CD14-positive monocyte (primary cell): ENCODE data around the gene ITGA6. TPM values are rescaled to one million over a fixed set of nuclear protein-coding genes. Genes with fewer than 3 reads are reported as not detected.

Experiments
- DNase-seq, 3 donors: peaks; one replicate each; pipeline ENCODE4 v3.0.0-alpha.2; 2011 to 2022
- H2AFZ ChIP-seq: 2 replicates; pipeline ENCODE4 v1.6.0; 2012; ENCODE audit warnings: mild to moderate bottlenecking, low read depth, low read length, inconsistent platforms; ENCODE audit not compliant: insufficient read depth, poor library complexity, severe bottlenecking
- H3K27ac ChIP-seq, 2 donors: 1 replicate in 1 of 2; 2 replicates in 1 of 2; pipeline ENCODE4 v1.5.1; 2012 to 2013; ENCODE audit warnings: low read length in 2 of 2, control low read depth in 1 of 2, inconsistent platforms in 1 of 2, low read depth in 1 of 2, mild to moderate bottlenecking in 1 of 2
- H3K27me3 ChIP-seq, 2 donors: one replicate each; pipeline versions ENCODE4 v1.6.0 to v1.6.1; 2011 to 2013; ENCODE audit warnings: low read length in 2 of 2; ENCODE audit not compliant: control insufficient read depth in 2 of 2, insufficient read depth in 2 of 2
- H3K36me3 ChIP-seq, 2 donors: replicated peaks in 1 of 2; 1 replicate in 1 of 2; 2 replicates in 1 of 2; pipeline versions ENCODE4 v1.5.1 to v1.6.1; 2012 to 2013; ENCODE audit warnings: low read length in 2 of 2, control low read depth in 1 of 2, inconsistent platforms in 1 of 2, mild to moderate bottlenecking in 1 of 2; ENCODE audit not compliant: insufficient read depth in 2 of 2, control insufficient read depth in 1 of 2
- H3K4me1 ChIP-seq, 2 donors: 1 replicate in 1 of 2; 2 replicates in 1 of 2; pipeline versions ENCODE4 v1.5.1 to v1.6.1; 2012 to 2013; ENCODE audit warnings: low read length in 2 of 2, control low read depth in 1 of 2, inconsistent platforms in 1 of 2, mild to moderate bottlenecking in 1 of 2, moderate library complexity in 1 of 2; ENCODE audit not compliant: insufficient read depth in 2 of 2, control insufficient read depth in 1 of 2
- H3K4me2 ChIP-seq: replicated peaks from 2 replicates; pipeline ENCODE3; 2012; ENCODE audit warnings: low read length, moderate library complexity, mild to moderate bottlenecking; ENCODE audit not compliant: poor library complexity, severe bottlenecking; ENCODE audit errors: extremely low read depth
- H3K4me3 ChIP-seq, 3 experiments: fragments of 200-600 bp in 1 of 3; sonication (generic) in 1 of 3; replicated peaks in 1 of 3; 1 replicate in 2 of 3; 2 replicates in 1 of 3; pipeline ENCODE4 v1.5.1; 2011 to 2013; ENCODE audit warnings: low read length in 3 of 3, mild to moderate bottlenecking in 3 of 3, control low read depth in 2 of 3, low read depth in 2 of 3, inconsistent platforms in 1 of 3, moderate library complexity in 1 of 3
- H3K79me2 ChIP-seq: 2 replicates; pipeline ENCODE4 v1.6.0; 2012; ENCODE audit warnings: mild to moderate bottlenecking, control low read depth, inconsistent platforms, low read length, moderate library complexity; ENCODE audit not compliant: insufficient read depth
- H3K9ac ChIP-seq: 2 replicates; pipeline ENCODE4 v1.6.0; 2017; ENCODE audit warnings: low read length, mild to moderate bottlenecking; ENCODE audit not compliant: insufficient read depth, poor library complexity, severe bottlenecking
- H3K9me3 ChIP-seq, 2 donors: replicated peaks in 1 of 2; 1 replicate in 1 of 2; 2 replicates in 1 of 2; pipeline versions ENCODE4 v1.5.1 to v1.6.1; 2012 to 2013; ENCODE audit warnings: low read length in 2 of 2, control low read depth in 1 of 2; ENCODE audit not compliant: control insufficient read depth in 1 of 2, insufficient read depth in 1 of 2
- H4K20me1 ChIP-seq: 2 replicates; pipeline ENCODE4 v1.6.0; 2012; ENCODE audit warnings: mild to moderate bottlenecking, low read length, control low read depth, moderate library complexity; ENCODE audit not compliant: insufficient read depth
- H3K27ac Mint-ChIP-seq, 7 donors: one replicate each; pipeline ENCODE4 v1.8.0; 2020; ENCODE audit warnings: mild to moderate bottlenecking in 7 of 7, mixed read lengths in 7 of 7, moderate library complexity in 6 of 7, inconsistent platforms in 2 of 7
- H3K27me3 Mint-ChIP-seq, 3 donors: one replicate each; pipeline ENCODE4 v1.8.0; 2021 to 2022; ENCODE audit warnings: low read depth in 3 of 3, mild to moderate bottlenecking in 3 of 3, mixed read lengths in 3 of 3, moderate library complexity in 3 of 3, inconsistent platforms in 1 of 3
- H3K36me3 Mint-ChIP-seq, 2 donors: one replicate each; pipeline ENCODE4 v1.8.0; 2020; ENCODE audit warnings: mixed read lengths in 2 of 2, inconsistent platforms in 1 of 2, mild to moderate bottlenecking in 1 of 2
- H3K4me1 Mint-ChIP-seq: one replicate; pipeline ENCODE4 v1.8.0; 2020; ENCODE audit warnings: mild to moderate bottlenecking, mixed read lengths
- H3K4me3 Mint-ChIP-seq, 2 donors: one replicate each; pipeline ENCODE4 v1.8.0; 2020; ENCODE audit warnings: mild to moderate bottlenecking in 2 of 2, mixed read lengths in 2 of 2, moderate library complexity in 1 of 2
- H3K9me3 Mint-ChIP-seq, 7 donors: one replicate each; pipeline ENCODE4 v1.8.0; 2020 to 2022; ENCODE audit warnings: mixed read lengths in 7 of 7, mild to moderate bottlenecking in 6 of 7, moderate library complexity in 6 of 7, inconsistent platforms in 2 of 7
- WGBS: methylation state at CpG from one replicate; pipeline ENCODE4 v1.1.5; 2013; ENCODE audit warnings: missing lambda C conversion rate; ENCODE audit not compliant: insufficient coverage; 5-methylcytosine and 5-hydroxymethylcytosine counted together
- intact Hi-C, 2 donors: fragments of 100-400 bp; cut with micrococcal nuclease; formaldehyde crosslinking; loops; one replicate each; pipeline versions ENCODE4 v1.15.0 to v1.15.1; 2023
- polyA plus RNA-seq, 3 donors: library from polyadenylated mRNA; depleted of rRNA in 1 of 3; unstranded in 2 of 3; stranded (reverse) in 1 of 3; fragments of 300-500 nt in 2 of 3; fragments of >200 nt in 1 of 3; fragmentation: Illumina TruSeq in 2 of 3; gene quantifications; 1 replicate in 2 of 3; 2 replicates in 1 of 3; pipeline ENCODE4 v1.2.3, GENCODE V29; 2012 to 2021
- TF ChIP-seq, protein P1 (sequence below): fragments of 200-600 bp; IDR thresholded peaks from one replicate; pipeline ENCODE4 v1.8.0; 2022; ENCODE audit warnings: antibody characterized with exemption, mild to moderate bottlenecking

Gene ITGA6
- polyA plus RNA-seq, 3 donors: 0.01 to 0.36 (median 0.20) TPM

DNA sequence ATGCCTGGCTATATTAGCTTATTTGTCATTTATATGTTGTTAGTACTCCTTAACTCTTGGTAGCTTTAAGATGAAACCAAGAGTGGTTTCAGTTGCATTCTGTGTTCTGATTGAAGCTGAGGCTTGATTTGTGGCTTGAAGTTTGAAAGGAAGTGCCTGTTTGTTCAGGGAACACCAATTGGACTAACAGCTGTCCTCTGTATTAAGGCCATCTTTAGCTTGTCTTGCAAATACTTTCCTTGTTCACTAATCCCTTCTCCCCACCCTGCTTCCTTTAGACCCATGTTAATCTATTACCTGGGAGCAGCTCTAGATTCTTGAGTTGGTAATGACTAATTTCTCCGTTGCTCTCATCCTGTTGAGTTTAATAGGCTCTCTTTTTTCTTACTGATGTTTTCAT lies 13.4 kb downstream of the ITGA6 start:
- Mint-ChIP-seq H3K4me3 (no peak overlapping the region), H3K36me3 (peaks cover 0 to 4% of the 10 kb centered on the region in 2 donors), H3K27me3 (peaks cover 9 to 25% (median 24%) of the 10 kb centered on the region in 3 donors), H3K9me3 (peaks cover 0 to 6% (median 0%) of the 10 kb centered on the region in 7 donors), H3K27ac (no peak overlapping the region), H3K4me1 (peaks cover 14% of the 10 kb centered on the region)
- no peaks in the 10 kb centered on the region for H3K9me3 ChIP-seq
- H4K20me1 ChIP-seq: no peaks in the 10 kb centered on the region
- H3K27me3 ChIP-seq: peaks cover 17 to 48% of the 10 kb centered on the region in 2 donors
- DNase-seq: no peak
- no peak overlapping the region for H3K27ac ChIP-seq
- WGBS: no CpG with 5 or more reads among the region's 1 CpG
- intact Hi-C loops: no loop called here
- no peak overlapping the region for H3K4me2 ChIP-seq
- H3K9ac ChIP-seq: no peak overlapping the region
- H3K4me1 ChIP-seq: peaks cover 16 to 18% of the 10 kb centered on the region in 2 donors
- no peak overlapping the region for H2AFZ ChIP-seq
- H3K36me3 ChIP-seq: no peaks in the 10 kb centered on the region
- TF ChIP-seq, protein P1, sequence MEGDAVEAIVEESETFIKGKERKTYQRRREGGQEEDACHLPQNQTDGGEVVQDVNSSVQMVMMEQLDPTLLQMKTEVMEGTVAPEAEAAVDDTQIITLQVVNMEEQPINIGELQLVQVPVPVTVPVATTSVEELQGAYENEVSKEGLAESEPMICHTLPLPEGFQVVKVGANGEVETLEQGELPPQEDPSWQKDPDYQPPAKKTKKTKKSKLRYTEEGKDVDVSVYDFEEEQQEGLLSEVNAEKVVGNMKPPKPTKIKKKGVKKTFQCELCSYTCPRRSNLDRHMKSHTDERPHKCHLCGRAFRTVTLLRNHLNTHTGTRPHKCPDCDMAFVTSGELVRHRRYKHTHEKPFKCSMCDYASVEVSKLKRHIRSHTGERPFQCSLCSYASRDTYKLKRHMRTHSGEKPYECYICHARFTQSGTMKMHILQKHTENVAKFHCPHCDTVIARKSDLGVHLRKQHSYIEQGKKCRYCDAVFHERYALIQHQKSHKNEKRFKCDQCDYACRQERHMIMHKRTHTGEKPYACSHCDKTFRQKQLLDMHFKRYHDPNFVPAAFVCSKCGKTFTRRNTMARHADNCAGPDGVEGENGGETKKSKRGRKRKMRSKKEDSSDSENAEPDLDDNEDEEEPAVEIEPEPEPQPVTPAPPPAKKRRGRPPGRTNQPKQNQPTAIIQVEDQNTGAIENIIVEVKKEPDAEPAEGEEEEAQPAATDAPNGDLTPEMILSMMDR: no peak
- no peaks in the 10 kb centered on the region for H3K79me2 ChIP-seq
- H3K4me3 ChIP-seq: no peak overlapping the region

DNA sequence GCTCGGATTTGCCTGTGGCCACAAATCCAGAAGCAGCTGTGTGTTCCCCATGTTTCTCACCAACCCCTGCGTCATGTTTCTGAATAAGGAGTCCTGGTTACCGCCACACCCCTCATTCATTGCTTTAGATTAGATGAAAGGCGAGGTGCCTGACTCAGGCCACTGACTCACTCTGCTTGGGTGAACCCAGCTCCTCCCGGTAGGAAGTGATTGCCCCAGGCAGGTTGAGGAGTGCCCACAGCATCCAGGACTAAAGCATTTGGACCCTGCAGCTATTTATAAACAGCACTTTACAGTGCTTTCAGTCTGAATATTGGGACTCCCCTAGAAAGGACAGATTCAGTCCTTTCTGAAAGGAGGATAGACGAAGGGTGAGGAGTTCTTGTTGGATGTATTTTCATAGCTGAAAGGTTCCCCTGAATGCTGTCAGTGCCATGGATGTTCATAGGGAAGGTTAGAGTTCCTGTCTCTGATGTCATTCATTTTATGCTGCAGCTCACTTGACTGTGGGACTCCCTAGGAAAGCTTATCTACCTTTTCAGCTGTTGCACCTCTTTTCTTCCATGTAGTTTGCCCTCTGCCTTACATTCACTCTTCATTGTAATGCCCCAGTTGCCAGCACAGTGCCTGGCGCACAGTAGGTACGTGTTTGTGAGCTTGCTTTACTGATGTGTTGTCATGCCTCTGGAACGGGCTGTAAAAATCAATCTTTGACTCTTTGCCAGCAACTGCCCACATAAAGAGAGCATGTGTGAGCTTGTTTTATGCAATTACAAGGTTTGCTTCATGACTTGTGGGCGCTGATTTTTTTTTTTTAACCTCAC lies 14.9 kb downstream of the ITGA6 start:
- intact Hi-C loops: no loop called here
- Mint-ChIP-seq H3K4me1 (peaks cover 17% of the 10 kb centered on the region), H3K27ac (peak overlapping the region in 1 of 7 donors; percentile 52), H3K27me3 (peaks cover 10 to 21% (median 19%) of the 10 kb centered on the region in 3 donors), H3K9me3 (peaks cover 0 to 6% (median 0%) of the 10 kb centered on the region in 7 donors), H3K4me3 (peak overlapping the region in 1 of 2 donors; percentile 40), H3K36me3 (peaks cover 0 to 1% of the 10 kb centered on the region in 2 donors)
- Histone ChIP-seq H3K9me3 (no peaks in the 10 kb centered on the region), H3K4me1 (peaks cover 16 to 24% of the 10 kb centered on the region in 2 donors), H3K27ac (no peak overlapping the region), H3K27me3 (peaks cover 7 to 36% of the 10 kb centered on the region in 2 donors), H3K4me3 (no peak overlapping the region), H2AFZ (no peak overlapping the region), H3K9ac (no peak overlapping the region), H4K20me1 (no peaks in the 10 kb centered on the region), H3K4me2 (no peak overlapping the region), H3K36me3 (no peaks in the 10 kb centered on the region), H3K79me2 (no peaks in the 10 kb centered on the region)
- 46% methylated on average over 5 of the region's 10 CpGs for WGBS
- TF ChIP-seq, protein P1: no peak
- no peak for DNase-seq
